ENCODE data around the gene HIRA.
"Not testable (repeated sequence)": the region's sequence is repeated elsewhere in the genome, so short reads cannot be mapped to it uniquely, and the experiment has no call there.

Gene HIRA

DNA sequence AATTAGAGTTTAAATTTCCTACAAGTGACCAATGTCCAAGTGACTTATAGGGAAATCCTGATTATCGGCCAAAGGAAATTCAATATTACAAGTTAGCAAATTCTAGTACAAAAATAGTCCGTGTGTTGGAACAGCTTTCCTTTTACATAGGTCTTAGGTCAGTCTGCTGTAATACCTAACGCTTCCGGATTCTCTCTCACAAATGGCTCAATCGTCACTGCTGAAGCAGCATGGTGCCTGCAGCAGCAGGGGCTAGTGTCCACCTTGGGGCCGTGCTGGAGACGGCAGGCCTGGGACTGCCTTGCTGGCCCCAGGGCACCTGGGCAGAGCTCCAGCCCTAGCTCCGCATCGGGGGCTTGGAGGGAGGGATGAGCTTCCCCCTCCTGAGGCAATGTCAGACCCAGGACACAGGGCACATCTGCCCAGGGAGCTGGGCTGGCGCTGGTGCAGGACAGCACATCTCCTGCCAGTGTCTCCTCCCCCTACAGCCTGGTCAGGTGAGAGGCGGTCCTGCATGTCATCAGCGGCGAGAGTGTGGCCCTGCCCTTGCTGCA is 100.6 kb downstream of the HIRA start:
- H3K27ac ChIP-seq: no peak overlapping the region
- H3K36me3 ChIP-seq: peaks cover 69 to 75% (median 71%) of the 10 kb centered on the region in 3 donors
- H3K4me3 ChIP-seq: no peak overlapping the region

DNA sequence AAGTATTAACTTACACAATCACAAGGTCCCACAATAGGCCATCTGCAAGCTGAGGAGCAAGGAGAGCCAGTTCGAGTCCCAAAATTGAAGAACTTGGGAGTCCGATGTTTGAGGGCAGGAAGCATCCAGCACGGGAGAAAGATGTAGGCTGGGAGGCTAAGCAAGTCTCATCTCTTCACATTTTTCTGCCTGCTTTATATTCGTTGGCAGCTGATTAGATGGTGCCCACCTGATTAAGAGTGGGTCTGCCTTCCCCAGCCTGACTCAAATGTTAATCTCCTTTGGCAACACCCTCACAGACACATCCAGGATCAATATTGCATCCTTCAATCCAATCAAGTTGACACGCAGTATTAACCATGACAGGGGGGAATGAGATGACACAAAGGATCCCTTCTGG is 101.3 kb downstream of the HIRA start:
- H3K27me3 ChIP-seq; intact Hi-C loops (cut with DNase I; ENCODE audit: low total_unique reads); H3K27ac ChIP-seq; DNase-seq; H3K4me1 ChIP-seq; H3K4me3 ChIP-seq: not testable (repeated sequence)
- Histone ChIP-seq H3K36me3 (peaks cover 61 to 68% (median 64%) of the 10 kb centered on the region in 3 donors), H3K9me3 (peaks cover 3 to 27% (median 6%) of the 10 kb centered on the region in 3 donors)

More for the DNA sequence above, 100.6 kb downstream of the HIRA start:
- no peak for DNase-seq
- Histone ChIP-seq H3K4me1 (no peaks in the 10 kb centered on the region), H3K9me3 (peaks cover 3 to 27% (median 7%) of the 10 kb centered on the region in 3 donors), H3K27me3 (no peaks in the 10 kb centered on the region)
- intact Hi-C loops (cut with DNase I; ENCODE audit: low total_unique reads): no loop called here
- no peak for TF ChIP-seq CTCF (IDR thresholded peaks at IDR 0.05)

- peaks cover 56 to 61% (median 56%) of the 10 kb centered on the region in 3 donors for H3K36me3 ChIP-seq
- H3K4me3 ChIP-seq: no peak overlapping the region
- TF ChIP-seq CTCF (IDR thresholded peaks at IDR 0.05): no peak
- peaks cover 3 to 27% (median 6%) of the 10 kb centered on the region in 3 donors for H3K9me3 ChIP-seq
- no peak overlapping the region for H3K27ac ChIP-seq
- H3K27me3 ChIP-seq: no peaks in the 10 kb centered on the region
- no peak for DNase-seq
- H3K4me1 ChIP-seq: no peaks in the 10 kb centered on the region
- intact Hi-C loops (cut with DNase I; ENCODE audit: low total_unique reads): no loop called here
Measured at GRCh38 chr22:19329454-19329853, 102.1 kb downstream of the HIRA start.

DNA sequence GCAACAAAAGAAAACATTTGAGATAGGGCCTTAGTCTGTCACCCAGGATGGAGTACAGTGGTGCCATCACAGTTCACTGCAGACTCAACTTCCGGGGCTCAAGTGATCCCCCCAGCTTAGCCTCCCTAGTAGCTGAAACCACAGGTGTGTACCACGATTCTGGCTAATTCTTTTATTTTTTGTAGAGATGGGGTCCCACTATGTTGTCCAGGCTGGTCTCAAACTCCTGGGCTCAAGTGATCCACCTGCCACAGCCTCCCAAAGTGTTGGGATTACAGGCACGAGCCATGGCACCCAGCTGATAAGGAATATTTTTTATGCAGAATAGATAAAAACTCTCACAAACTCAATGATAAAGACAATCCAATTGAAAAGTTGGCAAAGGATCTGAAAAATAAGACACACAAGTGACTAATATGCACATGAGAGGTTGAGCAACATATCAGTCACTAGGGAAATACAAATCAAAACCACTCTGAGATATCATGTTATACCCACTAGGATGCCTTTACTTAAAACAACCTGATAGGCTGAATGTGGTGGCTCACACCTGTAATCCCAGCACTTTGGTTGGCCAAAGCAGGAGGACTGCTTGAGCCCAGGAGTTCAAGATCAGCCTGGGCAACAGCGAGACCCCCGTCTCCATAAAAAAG is 106.1 kb downstream of the HIRA start:
- no peak overlapping the region for H3K4me3 ChIP-seq
- H3K36me3 ChIP-seq: peaks cover 18 to 24% (median 23%) of the 10 kb centered on the region in 3 donors
- no peak for DNase-seq
- no peak overlapping the region for H3K27ac ChIP-seq
- H3K9me3 ChIP-seq: peaks cover 0 to 22% (median 0%) of the 10 kb centered on the region in 3 donors
- no peaks in the 10 kb centered on the region for H3K27me3 ChIP-seq
- intact Hi-C loops (cut with DNase I; ENCODE audit: low total_unique reads): no loop called here
- no peaks in the 10 kb centered on the region for H3K4me1 ChIP-seq
- TF ChIP-seq CTCF (IDR thresholded peaks at IDR 0.05): no peak

DNA sequence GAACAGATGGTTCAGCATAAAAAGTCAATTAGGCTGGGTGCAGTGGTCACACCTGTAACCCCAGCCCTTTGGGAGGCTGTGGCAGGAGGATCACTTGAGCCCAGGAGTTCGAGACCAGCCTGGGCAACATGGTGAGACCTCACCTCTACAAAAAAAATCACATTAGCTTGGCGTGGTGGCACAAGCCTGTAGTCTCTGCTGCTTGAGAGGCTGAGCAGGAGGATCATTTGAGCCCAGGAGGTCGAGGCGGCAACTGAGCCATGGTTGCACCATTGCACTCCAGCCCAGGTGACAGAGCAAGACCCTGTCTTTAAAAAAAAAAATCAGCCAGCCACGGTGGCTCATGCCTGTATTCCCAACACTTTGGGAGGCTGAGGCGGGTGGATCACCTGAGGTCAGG is 108.1 kb downstream of the HIRA start:
- H3K36me3 ChIP-seq; H3K4me3 ChIP-seq; intact Hi-C loops (cut with DNase I; ENCODE audit: low total_unique reads); H3K27ac ChIP-seq; H3K4me1 ChIP-seq; H3K27me3 ChIP-seq; DNase-seq: not testable (repeated sequence)
- H3K9me3 ChIP-seq: peaks cover 0 to 22% (median 0%) of the 10 kb centered on the region in 3 donors

DNA sequence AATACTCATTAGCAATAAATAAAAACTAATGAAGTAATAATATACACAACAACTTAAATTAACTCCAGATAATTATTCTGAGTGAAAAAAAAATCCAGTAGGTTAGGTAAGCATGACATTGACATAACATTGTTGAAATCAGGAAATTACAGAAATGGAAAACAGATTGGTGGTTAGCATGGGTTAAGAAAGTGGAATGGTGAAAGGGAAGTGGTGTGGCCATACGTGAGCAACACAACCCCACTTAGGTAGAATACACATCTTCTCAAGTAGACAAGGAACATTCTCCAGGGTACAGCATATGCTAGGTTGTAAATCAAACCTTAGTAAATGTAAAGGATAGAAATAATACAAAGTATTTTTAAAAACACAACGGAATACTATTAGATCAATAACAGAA is 109.8 kb downstream of the HIRA start:
- no peaks in the 10 kb centered on the region for H3K4me1 ChIP-seq
- H3K36me3 ChIP-seq: no peaks in the 10 kb centered on the region
- TF ChIP-seq CTCF (IDR thresholded peaks at IDR 0.05): no peak
- H3K4me3 ChIP-seq: no peak overlapping the region
- no peak for DNase-seq
- no peaks in the 10 kb centered on the region for H3K27me3 ChIP-seq
- H3K27ac ChIP-seq: no peak overlapping the region
- intact Hi-C loops (cut with DNase I; ENCODE audit: low total_unique reads): no loop called here
- H3K9me3 ChIP-seq: peaks cover 0 to 20% (median 14%) of the 10 kb centered on the region in 3 donors

DNA sequence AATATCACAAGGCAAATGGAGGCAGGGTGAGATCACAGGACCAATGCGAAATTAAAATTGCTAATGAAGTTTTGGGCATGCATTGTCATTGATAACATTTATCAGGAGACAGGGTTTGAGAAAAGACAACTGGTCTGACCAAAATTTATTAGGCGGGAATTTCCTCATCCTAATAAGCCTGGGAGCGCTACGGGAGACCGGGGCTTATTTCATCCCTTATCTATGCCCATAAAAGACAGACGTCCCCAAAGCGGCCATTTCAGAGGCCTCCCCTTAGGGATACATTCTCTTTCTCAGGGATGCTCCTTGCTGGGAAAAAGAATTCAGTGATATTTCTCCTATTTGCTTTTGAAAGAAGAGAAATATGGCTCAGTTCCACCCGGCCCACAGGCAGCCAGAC is 111.4 kb downstream of the HIRA start:
- H3K27me3 ChIP-seq; H3K27ac ChIP-seq; intact Hi-C loops (cut with DNase I; ENCODE audit: low total_unique reads); H3K4me3 ChIP-seq; H3K4me1 ChIP-seq; H3K36me3 ChIP-seq; DNase-seq: not testable (repeated sequence)
- peaks cover 0 to 37% (median 29%) of the 10 kb centered on the region in 3 donors for H3K9me3 ChIP-seq

Measured in tibial artery (tissue), 4 donors.